GM18870 (cell line): ENCODE data around the gene AMOTL1.

Source experiments
- ATAC-seq: cut with Tn5 transposase; IDR thresholded peaks from one replicate; pipeline ENCODE4 v1.9.1; 2021; ENCODE audit warnings: moderate library complexity; ENCODE audit not compliant: unreplicated experiment

Gene AMOTL1

DNA sequence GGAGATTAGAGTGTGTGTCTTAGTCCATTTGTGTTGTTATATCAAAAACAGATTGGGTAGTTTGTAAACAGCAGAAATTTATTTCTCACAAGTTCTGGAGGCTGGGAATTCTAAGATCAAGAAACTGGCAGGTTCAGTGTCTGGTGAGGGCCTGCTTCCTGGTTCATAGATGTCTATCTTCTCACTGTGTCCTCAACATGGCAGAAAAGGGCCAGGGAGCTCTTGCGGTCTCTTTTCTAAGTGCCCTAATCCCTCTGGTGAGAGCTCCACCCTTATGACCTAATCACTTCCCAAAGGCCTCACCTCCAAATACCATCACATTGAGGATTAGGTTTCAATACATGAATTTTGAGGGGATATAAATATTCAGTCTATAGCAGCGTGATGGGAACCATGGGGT lies 25.5 kb upstream of the AMOTL1 start:
- no peak for ATAC-seq

DNA sequence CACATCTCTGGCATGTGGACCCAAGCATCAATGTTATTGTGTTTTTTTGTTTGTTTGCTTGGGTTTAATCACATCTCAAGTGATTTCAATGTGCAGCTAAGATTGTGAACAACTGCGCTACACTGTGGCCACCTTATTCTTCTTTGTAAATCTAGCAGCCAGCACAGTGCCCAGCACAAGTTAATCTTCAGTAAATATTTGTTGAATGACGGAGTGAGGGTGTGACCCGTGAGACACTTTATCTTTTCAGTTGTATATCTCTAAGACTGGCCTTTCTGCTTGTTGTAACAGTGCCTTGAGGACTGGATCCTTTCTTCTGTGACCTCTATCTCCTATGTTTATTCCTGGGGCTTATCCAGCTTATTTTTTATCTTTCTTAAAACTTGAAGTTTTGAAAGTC lies 21.4 kb upstream of the AMOTL1 start:
- ATAC-seq, result no peak

DNA sequence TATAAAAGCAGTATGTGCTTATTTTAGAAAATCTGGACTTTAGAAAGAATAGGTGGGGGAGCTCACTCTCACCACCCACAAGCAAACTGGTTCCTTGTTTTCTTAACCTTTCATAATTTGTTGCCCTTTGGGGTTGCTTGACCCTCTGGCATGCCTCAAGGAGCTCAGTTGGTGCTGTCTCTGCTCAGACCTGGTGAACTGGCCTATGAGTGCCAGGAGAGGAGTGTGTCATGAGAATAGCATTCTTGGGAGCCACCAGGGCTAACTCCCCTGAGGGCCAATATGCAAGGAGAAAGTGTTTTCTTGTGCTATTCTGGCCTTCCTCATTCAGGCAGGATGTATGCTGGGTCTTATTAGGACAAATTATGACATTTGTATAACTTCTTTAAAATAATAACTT lies 21.0 kb upstream of the AMOTL1 start:
- no peak for ATAC-seq

DNA sequence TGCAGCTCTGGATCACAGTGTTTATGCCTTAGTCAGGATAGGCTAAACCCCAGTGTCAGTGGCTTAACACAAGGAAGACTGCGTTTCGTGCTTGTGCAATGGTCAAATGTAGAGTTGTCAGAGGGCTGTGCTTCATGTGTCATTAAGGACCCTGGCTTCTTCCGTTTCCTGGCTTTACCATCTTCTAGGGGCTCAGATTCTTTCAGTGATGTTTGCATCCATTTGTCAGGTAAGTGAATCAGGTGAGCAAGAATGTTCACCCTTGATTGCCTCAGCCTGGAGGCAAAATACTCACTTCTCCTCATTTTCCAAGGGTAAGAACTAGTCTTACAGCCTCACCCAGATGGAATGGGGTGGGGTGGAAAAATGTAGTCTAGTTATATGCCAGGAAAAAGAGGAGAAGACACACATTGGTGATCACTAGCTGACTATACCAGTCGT lies 20.5 kb upstream of the AMOTL1 start:
- no peak for ATAC-seq

DNA sequence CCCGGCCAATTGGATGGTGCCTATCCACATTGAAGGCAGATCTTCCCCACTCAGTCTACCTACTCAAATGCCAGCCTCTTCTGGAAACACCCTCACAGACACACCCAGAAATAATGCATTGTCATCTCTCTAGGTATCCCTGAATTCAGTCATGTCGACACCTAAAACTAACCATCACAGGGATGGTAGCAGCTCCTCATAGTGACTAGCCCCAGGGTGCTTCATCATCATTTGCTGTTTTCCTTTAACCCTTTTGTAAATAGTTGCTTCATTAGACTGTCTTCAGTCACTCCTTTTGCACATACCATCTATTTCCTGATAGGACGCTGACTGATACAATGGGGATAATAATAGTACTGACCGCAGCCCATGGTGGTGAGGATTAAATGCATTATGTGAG lies 18.8 kb upstream of the AMOTL1 start:
- no peak for ATAC-seq

DNA sequence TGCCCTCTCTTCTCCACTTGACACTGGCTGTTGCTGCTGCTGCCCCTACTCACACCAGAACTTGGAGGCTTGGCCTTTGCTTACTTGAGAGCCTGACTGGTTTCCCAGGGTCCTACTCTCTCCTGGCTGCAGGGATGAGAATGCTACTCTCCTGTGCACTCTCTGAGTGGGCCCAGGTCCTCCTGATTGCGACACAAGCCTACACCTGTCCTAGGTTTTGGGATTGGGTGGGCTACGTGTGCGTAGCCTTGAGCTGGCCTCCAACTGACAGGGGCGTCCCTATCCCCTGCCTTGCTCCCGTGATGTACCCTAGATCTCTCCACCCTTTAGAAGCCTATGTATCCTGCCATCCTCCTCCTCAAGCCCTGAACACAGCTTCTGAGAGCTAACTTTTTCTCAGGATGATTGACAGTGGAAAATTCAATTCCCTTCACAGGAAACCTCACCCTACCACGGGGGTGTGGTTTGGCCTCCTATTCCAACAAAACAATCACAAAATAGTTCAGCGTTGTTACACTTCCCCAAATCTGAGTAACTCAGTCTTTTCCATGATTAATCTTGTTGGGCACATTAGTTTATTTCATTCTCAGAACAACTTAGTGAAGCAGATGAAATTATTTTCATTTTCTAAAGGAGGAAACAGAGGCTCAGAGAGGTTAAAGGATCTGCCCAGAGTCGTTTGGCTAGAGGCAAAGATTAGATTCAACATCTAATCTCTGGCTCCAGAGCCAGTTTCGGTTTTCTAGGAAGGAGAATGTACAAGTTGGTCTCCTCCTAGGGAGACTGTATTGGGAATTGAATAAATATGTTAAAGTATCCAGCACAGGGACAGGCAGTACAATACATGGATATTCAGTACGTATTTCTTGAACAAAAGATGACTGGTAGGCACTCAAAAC lies 17.6 kb upstream of the AMOTL1 start:
- ATAC-seq, result no peak

DNA sequence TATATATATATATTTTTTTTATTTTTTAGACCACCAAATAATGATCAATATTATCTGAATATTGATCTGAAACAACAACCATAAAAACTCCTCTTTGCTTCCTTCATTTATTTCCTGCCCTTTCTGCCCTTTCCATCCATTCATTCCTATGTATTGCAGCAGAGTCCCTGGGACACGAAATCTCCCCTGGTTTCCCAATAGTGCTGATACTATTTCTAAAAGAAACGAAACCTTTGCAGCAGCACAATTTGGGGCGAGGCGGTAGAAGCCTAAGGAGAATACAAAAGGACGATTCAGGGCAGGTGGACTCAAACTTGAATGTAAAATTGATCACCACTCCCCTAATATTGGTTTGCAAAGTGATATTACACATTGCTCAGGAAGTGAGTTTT lies 16.9 kb upstream of the AMOTL1 start:
- no peak for ATAC-seq

DNA sequence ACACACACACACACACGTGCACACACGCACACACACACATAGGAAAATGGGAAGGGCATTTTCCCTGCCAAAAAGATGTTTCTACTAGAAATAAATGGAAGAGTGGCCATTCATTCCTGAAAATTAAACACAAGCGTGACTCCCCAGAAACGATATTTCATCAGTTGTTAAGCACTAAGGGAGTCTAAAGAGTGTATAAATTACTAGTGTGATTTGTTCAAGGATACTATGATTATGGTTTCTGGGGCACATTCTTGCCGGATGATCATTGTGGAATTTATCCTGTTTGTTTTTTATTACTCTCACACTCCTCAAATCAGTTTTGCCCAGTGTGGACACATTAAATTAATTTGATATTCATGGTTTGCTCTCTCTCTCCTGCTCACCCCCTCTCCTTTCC lies 16.4 kb upstream of the AMOTL1 start:
- no peak for ATAC-seq

DNA sequence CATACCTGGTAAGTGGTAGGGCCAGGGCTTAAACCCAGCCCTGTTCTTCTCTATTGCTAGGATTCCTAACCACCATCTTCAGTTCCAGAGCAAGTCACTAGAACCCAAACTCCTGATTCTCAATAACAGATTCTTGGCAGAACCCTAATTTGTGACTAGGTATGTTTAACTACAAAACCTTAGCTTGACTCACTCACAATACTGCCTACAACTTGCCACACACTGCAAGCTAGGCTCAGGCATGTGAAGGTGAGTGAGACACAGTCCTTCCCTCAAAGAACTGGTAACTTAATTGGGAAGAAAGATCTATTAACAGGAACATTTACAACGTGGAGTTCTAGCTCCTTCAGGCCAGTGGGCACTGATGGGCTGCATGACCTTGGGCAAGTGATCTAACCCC lies 14.5 kb upstream of the AMOTL1 start:
- no peak for ATAC-seq

DNA sequence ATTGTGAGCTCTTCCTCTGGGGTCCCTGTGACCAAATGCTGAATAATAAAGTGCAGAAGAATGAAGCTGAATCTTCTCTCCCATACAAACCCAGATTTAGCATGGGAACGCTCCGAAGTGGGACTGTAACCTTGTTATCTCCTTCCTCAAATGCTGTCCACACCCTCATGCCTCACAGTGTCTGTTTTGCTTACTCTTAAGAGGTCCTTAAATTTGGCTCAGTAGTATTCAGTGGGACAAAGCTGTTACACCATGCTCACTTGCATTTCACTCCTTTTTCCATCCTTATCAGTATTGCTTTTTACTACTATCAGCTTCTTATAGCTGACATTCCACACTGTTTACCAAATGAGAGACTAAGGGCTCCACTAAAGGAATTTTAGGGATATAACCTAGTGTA lies 13.8 kb upstream of the AMOTL1 start:
- ATAC-seq, result no peak

DNA sequence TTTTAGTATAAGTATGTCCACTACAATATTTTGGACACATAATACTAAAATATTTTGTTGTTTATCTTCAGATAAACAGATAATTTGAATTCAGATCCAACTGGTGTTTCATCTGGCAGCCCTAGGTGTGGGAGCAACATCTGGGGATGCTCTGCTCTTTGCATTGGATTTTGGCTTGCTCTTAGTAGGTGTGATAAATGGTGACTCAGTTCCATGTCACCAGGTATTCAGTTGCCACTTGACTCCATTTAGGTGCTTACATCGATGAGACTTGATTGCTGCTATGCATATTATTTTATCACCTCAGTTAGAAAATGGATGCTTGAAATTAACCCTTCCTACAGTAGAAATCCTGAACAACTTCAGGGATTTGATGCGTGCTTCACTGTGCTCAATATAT lies 13.3 kb upstream of the AMOTL1 start:
- ATAC-seq, result no peak

DNA sequence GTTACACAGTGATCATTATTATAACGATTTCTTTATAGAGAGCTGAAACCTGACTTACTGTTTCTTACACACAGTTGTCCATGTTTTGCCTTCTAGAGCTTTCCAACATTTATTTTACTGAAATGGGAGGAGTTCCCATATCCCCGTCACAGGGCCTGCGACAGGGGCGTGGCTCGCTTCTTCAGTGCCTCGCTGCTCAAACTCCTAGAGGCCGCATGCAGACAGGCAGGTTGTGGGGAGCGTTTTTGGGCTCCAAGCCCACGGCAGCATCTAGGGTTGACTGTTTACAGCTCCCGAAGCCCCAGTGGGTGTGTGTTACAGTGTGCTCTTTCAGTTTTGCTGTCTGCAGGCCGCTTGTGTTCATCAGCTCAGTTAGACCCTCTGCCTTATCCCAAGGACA lies 12.7 kb upstream of the AMOTL1 start:
- no peak for ATAC-seq

DNA sequence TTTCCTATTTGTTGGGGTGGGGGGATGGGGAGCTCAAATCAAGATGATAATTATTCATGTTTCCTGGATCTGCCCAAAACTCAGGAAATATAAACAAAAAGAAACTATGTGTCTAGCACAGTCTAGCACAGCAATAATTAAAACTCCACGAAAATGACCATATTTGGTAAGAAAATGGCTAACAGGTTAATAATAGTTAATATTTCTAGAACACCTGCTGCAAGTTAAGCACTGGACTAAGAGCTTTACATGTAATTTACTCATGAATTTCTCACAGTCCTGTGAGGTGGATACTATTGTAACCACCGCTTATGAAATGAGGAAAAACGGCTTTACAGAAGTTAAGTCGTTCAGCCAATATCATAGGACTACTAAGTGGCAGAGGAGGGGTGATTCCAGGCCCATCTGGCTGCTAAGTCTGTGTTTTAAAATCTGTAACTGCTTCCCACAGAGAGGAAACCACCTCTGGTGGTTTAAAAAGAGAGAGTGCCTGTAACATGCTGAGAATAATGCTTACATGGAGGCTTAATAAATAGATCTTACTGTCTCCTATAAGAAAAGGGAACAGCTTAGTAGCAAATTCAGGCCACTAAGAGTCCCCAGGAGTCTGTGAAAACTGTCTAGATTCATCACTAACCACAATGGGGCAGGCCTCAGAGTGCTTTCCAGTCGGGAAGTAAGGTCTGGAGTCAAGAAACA lies 11.0 kb upstream of the AMOTL1 start:
- peak; percentile 58 for ATAC-seq

DNA sequence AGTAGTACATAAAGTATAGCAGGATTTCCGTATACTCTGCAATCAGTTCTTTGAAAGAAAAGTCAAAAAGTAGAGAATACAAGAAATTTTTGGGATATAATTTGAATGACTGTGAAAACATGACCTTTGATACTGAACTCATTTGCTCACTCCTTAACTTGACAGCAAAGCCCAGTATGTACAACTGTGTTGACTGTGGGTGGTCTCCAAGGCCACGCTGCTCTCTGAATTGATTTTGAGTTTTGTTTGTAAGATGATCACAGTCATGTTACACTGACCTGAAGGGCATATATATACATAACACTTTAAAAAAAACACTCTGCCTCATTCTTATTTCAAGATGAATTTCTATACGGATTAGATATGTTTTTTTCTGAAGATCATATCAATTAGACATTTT lies 9.5 kb upstream of the AMOTL1 start:
- ATAC-seq, result no peak

DNA sequence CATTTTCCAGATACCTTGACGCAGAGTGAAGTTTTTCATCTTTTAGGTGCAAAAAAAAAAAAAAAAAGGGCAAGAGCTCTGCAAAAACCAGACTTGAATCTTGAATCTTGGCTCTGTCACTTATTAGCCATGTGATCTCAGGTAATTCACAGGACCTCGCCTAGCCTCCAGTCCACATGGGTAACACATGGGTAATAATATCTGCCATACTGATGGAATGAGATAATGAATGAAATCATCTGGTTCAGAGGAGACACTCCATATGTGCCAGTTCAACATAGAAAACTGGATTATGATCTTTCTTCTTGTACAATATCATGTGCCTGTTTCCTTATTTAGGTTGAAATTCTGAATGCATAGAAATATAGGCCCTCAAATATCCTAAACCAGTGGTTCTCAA lies 8.6 kb upstream of the AMOTL1 start:
- no peak for ATAC-seq

DNA sequence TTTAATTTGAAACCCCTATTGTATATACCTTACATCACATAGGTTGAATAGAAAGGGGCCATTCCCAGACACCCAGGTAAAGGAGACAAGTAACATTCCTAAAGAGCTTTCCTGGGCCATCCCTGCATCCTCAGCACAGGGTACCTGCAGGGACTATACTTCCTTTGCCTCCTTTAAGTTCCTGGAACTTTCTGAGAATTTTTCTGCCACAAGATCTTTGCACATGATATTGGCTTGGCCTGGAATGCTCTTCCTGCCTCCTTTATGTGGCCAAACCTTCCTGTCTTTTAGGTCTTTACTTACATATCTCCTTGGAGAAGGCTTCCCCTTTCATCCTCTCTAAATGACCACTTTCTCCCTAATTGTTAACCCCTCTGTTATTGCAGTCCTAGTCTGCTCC lies 7.9 kb upstream of the AMOTL1 start:
- ATAC-seq, result no peak

DNA sequence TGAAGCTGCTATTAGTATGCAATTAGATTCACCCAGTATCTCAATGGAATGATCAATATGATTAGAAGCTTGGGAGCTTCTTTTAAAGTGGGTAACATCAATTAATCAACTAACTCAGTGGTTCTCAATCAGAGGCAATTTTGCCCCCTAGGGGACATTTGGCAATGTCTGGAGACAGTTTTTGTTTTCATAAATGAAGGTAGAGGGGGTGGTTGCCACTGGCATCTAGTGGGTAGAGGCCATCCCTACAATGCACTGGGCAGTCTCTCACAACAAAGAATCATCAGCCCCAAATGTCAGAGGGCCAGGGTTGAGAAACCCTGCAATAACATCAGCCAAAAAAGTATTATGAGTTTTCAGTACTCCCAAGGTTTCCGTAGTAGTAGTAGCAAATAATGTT lies 5.9 kb upstream of the AMOTL1 start:
- ATAC-seq, result no peak

DNA sequence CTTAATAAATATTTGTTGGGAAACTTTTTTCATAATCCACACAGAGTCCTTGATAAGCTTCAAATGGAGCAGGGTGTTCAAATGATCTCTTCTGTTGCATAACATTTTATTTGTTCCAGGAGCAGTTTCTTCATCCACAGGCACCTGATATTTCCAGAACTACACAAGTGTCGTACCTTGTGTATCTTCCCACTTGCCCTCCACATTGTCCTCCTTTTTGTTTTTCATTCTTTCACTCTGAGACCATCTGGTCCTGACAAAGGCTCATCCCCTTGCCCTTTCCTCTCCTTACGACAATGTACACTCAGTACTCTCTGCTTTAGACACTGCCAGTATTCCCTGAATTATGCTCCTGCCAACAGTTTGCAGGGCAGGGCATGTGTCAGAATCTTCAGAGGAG lies 5.2 kb upstream of the AMOTL1 start:
- no peak for ATAC-seq

DNA sequence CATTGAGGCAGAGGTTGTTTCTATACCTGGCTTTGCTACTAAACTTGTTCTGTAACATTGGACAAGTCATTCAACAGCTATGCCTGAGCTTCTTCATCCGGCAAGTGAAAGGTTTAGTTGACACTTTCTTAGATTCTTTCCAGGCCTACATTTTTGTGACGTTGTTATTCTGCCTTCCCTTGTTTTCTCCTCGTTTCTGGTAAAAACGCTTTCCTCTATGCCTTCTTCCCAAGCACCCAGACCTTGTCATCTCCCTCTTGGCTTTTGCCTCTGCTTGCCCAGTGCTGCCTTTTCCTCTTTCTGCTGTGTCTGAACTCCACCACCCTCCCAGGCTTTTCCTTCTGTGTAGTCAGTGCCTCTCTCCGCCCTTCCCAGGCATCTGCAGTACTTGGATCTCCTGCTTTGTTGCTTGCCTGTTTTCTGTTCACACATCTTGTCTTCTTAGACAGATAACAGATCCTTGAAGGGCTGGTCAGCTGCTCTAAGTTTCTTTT lies 1.4 kb upstream of the AMOTL1 start:
- ATAC-seq, result no peak

DNA sequence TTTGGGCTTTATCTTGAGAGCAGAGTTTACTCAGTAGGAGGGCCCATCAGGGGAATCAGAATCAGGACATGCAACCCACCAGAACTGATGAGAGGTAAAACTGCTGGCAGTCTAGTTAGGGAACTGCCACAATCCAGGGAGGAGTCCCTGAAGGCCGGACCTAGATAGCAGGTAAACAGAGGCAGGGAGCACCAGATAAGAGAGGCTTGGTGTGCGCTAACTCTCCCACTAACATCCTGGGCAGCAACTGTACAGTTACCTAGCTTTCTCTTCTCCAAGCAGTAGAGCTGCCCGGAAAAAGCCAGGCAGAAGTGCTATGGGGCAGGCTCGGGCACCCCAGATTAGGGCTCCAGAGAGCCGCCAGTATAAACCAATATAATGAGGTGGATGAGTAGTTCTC lies 865 bp upstream of the AMOTL1 start:
- no peak for ATAC-seq

DNA sequence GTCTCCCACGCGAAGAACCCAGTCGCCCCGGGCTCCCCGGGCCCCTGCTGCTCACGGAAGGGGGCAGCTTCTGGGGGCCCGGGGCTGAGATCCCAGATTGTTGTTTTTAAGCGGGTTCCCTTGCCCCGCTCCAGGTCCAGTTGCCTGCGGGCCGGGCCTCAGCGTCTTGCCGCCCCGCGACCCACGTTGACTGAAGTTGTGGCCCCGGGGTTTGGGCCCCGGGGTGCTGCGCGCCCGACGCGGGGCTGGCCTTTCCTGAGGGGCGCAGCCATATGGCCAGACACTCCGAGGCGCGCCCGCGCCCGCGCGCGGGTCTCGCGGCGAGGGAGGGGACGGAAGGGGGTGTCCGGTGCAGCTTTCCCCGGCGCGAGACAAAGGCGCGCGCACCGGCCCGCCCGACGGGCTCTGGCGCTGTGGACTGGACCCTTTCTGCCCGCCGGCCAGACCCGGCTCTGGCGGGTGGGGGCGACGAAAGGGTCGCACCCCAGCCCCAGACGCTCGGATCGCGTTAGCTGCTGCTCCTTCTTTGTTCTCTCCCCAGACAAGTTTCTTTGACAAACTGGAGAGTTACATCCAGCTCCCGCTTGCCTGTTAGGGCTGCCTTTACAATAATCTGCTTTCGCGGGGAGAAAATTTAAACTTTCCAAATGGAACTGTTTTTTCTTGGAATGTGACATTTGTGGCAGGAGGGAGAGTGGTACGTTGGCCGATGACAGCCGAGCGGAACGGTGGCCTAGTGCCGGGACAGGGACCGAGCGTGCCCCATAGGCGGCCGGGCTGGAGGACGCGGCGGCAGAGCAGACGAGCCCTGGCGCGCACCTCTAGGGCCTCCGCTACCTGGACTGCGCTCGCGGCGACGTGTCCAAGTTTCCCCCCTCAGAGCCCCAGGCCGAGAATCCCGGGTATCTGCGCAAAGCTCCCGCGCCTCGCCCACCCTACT lies 716 bp downstream of the AMOTL1 start:
- ATAC-seq, result no peak
